LNCaP clone FGC (cell line): Measurements from ENCODE around the gene CNBD2.
"Not testable (repeated sequence)": the region's sequence is repeated elsewhere in the genome, so short reads cannot be mapped to it uniquely, and the experiment has no call there.

Source experiments
- DNase-seq: peaks from one replicate; pipeline ENCODE4 v3.0.0-alpha.2; 2011; ENCODE audit warnings: low read depth
- H3K4me3 ChIP-seq: 2 replicates; pipeline ENCODE4 v1.5.1; 2011; ENCODE audit warnings: mild to moderate bottlenecking, low read depth, low read length, control low read depth
- TF ChIP-seq, protein P1 (sequence below): IDR thresholded peaks from 2 replicates; pipeline ENCODE4 v1.5.1; 2012; ENCODE audit warnings: mild to moderate bottlenecking; ENCODE audit not compliant: control insufficient read depth, insufficient read depth; ENCODE audit errors: extremely low read depth

The CNBD2 gene

DNA sequence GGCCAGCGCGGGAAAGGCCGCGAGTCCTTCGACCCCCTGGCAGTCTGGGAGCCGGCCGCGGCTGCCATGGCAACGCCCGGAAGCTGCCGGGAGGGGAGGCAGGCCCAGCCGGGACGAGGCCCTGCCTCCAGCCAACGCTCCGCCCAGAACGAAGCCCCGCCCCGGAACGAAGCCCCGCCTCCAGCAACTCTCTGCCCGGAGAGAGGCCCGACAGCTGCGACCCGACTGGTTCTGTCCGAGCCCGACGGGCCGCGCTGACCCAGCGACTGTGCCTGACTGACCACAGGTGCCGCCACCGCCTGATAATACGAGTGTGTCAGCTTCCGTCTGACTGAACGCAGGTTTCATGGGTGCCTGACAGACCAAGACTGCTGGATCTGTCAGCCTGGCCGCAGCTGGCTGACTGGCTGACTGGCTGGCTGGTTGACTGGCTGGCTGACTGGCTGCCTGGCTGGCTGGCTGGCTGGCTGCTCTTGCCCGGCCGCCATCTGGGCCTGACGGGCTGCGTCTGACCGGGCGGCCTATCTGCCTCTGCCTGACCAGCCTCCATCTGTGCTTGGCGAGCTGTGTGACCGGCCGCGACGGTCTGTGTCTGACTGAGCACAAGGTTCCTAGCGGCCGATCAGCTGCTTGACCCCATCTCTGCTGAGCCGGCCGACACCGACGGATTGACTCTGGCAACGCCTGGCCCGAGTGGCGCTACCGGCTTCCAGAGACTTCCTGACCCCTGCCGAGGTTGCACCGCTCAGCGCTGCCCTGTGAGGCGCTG is 96.5 kb downstream of the CNBD2 start:
- TF ChIP-seq, protein P1, sequence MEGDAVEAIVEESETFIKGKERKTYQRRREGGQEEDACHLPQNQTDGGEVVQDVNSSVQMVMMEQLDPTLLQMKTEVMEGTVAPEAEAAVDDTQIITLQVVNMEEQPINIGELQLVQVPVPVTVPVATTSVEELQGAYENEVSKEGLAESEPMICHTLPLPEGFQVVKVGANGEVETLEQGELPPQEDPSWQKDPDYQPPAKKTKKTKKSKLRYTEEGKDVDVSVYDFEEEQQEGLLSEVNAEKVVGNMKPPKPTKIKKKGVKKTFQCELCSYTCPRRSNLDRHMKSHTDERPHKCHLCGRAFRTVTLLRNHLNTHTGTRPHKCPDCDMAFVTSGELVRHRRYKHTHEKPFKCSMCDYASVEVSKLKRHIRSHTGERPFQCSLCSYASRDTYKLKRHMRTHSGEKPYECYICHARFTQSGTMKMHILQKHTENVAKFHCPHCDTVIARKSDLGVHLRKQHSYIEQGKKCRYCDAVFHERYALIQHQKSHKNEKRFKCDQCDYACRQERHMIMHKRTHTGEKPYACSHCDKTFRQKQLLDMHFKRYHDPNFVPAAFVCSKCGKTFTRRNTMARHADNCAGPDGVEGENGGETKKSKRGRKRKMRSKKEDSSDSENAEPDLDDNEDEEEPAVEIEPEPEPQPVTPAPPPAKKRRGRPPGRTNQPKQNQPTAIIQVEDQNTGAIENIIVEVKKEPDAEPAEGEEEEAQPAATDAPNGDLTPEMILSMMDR, result no peak
- DNase-seq, result peak; percentile 67
- H3K4me3 ChIP-seq, result peak overlapping the region; percentile 51

DNA sequence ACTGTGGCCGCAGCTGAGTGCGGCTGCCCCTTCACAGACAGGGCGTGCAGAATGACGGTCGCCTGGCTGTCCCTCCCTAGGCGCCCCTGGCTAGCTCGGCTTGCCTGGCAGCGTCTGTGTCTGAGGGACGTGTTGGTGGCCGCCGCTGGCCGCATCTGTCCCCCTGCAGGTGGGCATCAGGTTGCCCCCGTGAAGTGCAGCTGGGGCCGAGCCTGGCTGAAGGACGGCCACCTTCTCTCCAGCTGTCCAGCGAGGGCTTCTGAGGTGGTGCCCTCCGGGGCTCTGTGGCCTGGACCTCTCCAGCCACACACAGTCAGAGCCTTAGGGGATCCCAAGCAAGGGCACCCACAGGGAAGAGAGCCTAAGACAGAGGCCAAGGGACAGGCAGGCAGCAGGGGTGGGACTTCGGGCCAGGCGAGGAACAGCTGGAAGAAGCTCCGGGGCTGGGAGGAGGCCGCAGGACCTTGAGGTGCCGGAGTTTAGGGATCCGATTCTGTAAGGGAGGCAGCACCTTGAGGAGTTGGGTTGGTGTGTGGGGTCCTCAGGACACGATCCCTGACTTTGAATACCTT is 97.1 kb downstream of the CNBD2 start:
- no peak for DNase-seq
- H3K4me3 ChIP-seq, result no peak overlapping the region
- TF ChIP-seq, protein P1, result no peak

DNA sequence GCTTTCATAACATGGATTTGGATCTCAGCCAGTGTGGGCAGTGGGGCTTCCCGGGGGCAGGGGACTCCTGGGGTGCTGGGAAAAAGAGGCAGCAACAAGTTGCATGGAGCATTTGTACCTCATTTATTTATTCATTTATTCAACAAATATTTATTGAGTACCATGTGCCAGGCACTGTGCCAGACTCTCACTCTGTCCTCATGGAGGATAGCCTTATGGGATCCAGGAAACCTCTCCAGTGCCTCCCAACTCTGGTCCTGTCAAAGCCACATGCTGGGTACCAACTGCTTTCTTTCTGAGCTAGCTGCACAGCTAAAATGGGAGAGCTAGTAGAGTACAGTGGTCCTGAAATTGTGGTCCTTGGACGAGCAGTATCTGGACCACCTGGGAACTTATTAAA is 98.4 kb downstream of the CNBD2 start:
- peak; percentile 71 for DNase-seq
- no peak overlapping the region for H3K4me3 ChIP-seq
- TF ChIP-seq, protein P1, result no peak

DNA sequence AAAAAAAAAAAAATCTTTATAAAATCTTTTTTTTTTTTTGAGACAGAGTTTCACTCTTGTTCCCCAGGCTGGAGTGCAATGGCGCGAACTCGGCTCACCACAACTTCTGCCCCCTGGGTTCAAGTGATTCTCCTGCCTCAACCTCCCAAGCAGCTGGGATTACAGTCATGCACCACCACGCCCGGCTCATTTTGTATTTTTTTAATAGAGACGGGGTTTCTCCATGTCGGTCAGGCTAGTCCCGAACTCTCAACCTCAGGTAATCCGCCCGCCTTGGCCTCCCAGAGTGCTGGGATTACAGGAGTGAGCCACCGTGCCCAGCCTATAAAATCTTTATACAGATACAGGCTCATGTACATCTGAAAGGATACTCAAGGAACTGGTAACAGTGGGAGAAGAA is 100.1 kb downstream of the CNBD2 start:
- not testable (repeated sequence) for DNase-seq, H3K4me3 ChIP-seq

DNA sequence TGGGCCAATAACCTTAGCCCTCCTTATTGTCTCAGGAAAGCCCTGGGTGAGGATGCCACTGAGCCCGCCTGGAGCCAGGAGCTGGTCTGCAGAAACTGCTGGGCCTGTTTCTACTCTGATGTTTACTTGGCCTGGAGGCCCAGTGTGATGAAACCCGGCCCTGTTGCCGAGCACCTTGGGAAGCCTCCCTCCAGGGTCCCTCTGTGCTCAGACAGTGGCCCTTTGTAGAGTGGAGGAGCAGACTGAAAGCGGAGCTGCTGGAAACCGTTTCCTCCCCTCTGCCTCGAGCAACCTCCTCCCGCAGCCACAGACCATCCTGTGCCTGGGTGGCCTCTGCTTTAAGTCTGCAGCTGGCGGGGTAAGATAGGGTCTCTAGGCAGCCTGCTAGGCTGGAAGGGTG is 102.1 kb downstream of the CNBD2 start:
- TF ChIP-seq, protein P1, result no peak
- no peak overlapping the region for H3K4me3 ChIP-seq
- DNase-seq, result no peak

DNA sequence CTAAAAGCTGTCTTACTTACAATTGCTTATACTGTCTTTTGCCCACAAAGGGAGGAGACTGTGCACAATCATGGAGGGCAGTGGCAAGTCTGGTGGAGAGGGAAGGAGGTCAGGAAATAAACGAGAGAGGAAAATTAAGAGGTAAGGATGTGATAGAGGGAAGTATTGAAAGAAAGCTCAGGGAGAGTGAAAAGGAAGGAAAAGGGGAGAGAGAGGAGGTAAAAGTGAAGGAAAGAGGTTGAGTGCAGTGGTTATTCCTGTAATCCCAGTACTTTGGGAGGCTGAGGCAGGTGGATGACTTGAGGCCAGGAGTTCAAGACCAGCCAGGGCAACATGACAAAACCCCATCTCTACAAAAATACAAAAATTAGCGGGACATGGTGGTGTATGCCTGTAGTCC is 103.5 kb downstream of the CNBD2 start:
- DNase-seq, result no peak
- H3K4me3 ChIP-seq, result no peak overlapping the region
- TF ChIP-seq, protein P1, result no peak

DNA sequence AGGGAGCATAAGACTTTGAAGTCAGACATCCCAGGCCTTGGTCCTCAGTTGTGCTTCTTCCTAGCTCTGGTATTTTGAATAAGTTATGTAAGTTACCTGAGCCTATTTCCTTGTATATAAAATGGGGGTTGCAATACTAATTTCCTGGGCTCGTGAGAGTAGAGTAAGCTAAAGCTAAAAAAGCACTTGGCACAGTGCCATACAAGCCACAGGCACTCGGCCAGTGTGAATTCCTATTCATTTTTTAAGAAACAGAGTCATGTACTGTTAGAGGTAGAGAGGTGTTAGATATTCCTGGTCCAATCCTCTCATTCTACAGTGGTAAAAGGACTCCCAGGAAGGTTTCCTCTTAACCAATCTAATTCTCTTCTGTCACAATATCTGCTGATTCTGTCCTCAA is 106.6 kb downstream of the CNBD2 start:
- no peak for DNase-seq
- TF ChIP-seq, protein P1, result no peak
- H3K4me3 ChIP-seq, result no peak overlapping the region

DNA sequence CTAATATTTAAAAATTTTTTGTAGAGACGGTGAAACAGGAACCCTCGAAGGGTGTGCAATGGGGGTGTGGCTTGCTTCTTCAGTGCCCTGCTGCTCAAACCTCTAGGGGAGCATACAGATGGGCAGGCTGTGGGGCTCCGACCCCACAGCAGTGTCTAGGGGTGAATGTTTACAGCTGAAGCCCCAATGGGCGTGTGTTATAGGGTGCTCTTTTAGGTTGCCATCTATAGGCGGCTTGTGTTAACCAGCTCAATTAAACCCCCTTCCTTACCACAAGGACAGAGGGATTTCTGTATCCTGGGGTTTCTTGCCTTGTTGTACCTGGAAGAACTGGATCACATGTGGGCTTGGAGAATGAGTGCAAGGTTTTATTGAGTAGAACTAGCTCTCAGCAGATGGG is 109.4 kb downstream of the CNBD2 start:
- DNase-seq, H3K4me3 ChIP-seq: not testable (repeated sequence)
